Osteocyte (in vitro differentiated cells): ENCODE results near the gene SFSWAP. TPM values are rescaled to one million over a fixed set of nuclear protein-coding genes. Genes with fewer than 3 reads are reported as not detected.

Experiments
- DNase-seq: peaks from one replicate; pipeline ENCODE4 v3.0.0; 2021; ENCODE audit warnings: mixed read lengths; ENCODE audit not compliant: unreplicated experiment; ENCODE audit errors: extremely low spot score
- H3K27ac Mint-ChIP-seq: one replicate; pipeline ENCODE4 v1.8.0; 2021; ENCODE audit warnings: mild to moderate bottlenecking, mixed read lengths; ENCODE audit not compliant: unreplicated experiment
- H3K27me3 Mint-ChIP-seq: one replicate; pipeline ENCODE4 v1.8.0; 2021; ENCODE audit warnings: mixed read lengths; ENCODE audit not compliant: unreplicated experiment
- H3K36me3 Mint-ChIP-seq: one replicate; pipeline ENCODE4 v1.8.0; 2021; ENCODE audit warnings: mixed read lengths; ENCODE audit not compliant: unreplicated experiment
- H3K4me1 Mint-ChIP-seq: one replicate; pipeline ENCODE4 v1.8.0; 2021; ENCODE audit warnings: mixed read lengths; ENCODE audit not compliant: unreplicated experiment
- H3K4me3 Mint-ChIP-seq: one replicate; pipeline ENCODE4 v1.8.0; 2021; ENCODE audit warnings: mild to moderate bottlenecking, moderate library complexity, mixed read lengths; ENCODE audit not compliant: unreplicated experiment
- H3K9me3 Mint-ChIP-seq: one replicate; pipeline ENCODE4 v1.8.0; 2021; ENCODE audit warnings: mixed read lengths; ENCODE audit not compliant: unreplicated experiment
- CTCF ChIP-seq: fragments of 200-600 bp; sonication (generic); IDR thresholded peaks from 2 replicates; pipeline ENCODE4 v1.5.0; 2021; ENCODE audit warnings: antibody characterized with exemption, mild to moderate bottlenecking, moderate library complexity
- total RNA-seq: library from RNA; stranded (reverse); gene quantifications from 2 replicates; pipeline ENCODE4 v1.2.1, GENCODE V29; 2021

Gene SFSWAP
- total RNA-seq, 1 donor from 2014 or later: 48.0 TPM

GRCh38 chr12:131759176-131759575 is 48.3 kb downstream of the SFSWAP start:
- no peaks in the 10 kb centered on the region for H3K27me3 Mint-ChIP-seq
- no peak overlapping the region for H3K27ac Mint-ChIP-seq
- H3K9me3 Mint-ChIP-seq: no peaks in the 10 kb centered on the region
- peaks cover 61% of the 10 kb centered on the region for H3K36me3 Mint-ChIP-seq
- peaks cover 3% of the 10 kb centered on the region for H3K4me1 Mint-ChIP-seq
- no peak for TF ChIP-seq CTCF
- DNase-seq: no peak
- H3K4me3 Mint-ChIP-seq: no peak overlapping the region

- DNase-seq: no peak
- peaks cover 56% of the 10 kb centered on the region for H3K36me3 Mint-ChIP-seq
- no peak for TF ChIP-seq CTCF
- no peaks in the 10 kb centered on the region for H3K9me3 Mint-ChIP-seq
- no peak overlapping the region for H3K4me3 Mint-ChIP-seq
- H3K27ac Mint-ChIP-seq: no peak overlapping the region
- peaks cover 3% of the 10 kb centered on the region for H3K4me1 Mint-ChIP-seq
- H3K27me3 Mint-ChIP-seq: no peaks in the 10 kb centered on the region
These were observed 50.7 kb downstream of the SFSWAP start for GRCh38 chr12:131761638-131762037.

GRCh38 chr12:131764738-131765137 is 53.8 kb downstream of the SFSWAP start:
- no peak for TF ChIP-seq CTCF
- Mint-ChIP-seq H3K27ac (no peak overlapping the region), H3K4me1 (no peaks in the 10 kb centered on the region), H3K9me3 (no peaks in the 10 kb centered on the region), H3K36me3 (peaks cover 47% of the 10 kb centered on the region), H3K4me3 (no peak overlapping the region), H3K27me3 (no peaks in the 10 kb centered on the region)
- DNase-seq: no peak

- TF ChIP-seq CTCF: no peak
- Mint-ChIP-seq H3K27me3 (no peaks in the 10 kb centered on the region), H3K36me3 (peaks cover 51% of the 10 kb centered on the region), H3K4me1 (no peaks in the 10 kb centered on the region), H3K9me3 (no peaks in the 10 kb centered on the region), H3K4me3 (no peak overlapping the region), H3K27ac (no peak overlapping the region)
- no peak for DNase-seq
These were observed 55.1 kb downstream of the SFSWAP start for GRCh38 chr12:131765961-131766360.

- Mint-ChIP-seq H3K4me1 (no peaks in the 10 kb centered on the region), H3K27me3 (no peaks in the 10 kb centered on the region), H3K4me3 (no peak overlapping the region), H3K27ac (no peak overlapping the region), H3K9me3 (no peaks in the 10 kb centered on the region), H3K36me3 (peaks cover 49% of the 10 kb centered on the region)
- TF ChIP-seq CTCF: no peak
- no peak for DNase-seq
These were observed 55.7 kb downstream of the SFSWAP start for GRCh38 chr12:131766382-131767107.
